Tibial nerve (tissue), 3 donors: Measurements from ENCODE around the gene GADD45G.

Source experiments
- POLR2A ChIP-seq, 2 donors: fragments of 450-650 bp; IDR thresholded peaks; one replicate each; pipeline ENCODE4 v1.6.1; 2017; ENCODE audit warnings: antibody characterized with exemption in 2 of 2, mild to moderate bottlenecking in 2 of 2, moderate library complexity in 2 of 2
- TF ChIP-seq, protein P1 (sequence below), 5 experiments: fragments of 200-600 bp in 3 of 5; fragments of 450-650 bp in 2 of 5; sonication (generic) in 3 of 5; IDR thresholded peaks; one replicate each; pipeline ENCODE4 v1.5.1; 2016 to 2019; ENCODE audit warnings: antibody characterized with exemption in 5 of 5, mild to moderate bottlenecking in 3 of 5, moderate library complexity in 2 of 5

DNA sequence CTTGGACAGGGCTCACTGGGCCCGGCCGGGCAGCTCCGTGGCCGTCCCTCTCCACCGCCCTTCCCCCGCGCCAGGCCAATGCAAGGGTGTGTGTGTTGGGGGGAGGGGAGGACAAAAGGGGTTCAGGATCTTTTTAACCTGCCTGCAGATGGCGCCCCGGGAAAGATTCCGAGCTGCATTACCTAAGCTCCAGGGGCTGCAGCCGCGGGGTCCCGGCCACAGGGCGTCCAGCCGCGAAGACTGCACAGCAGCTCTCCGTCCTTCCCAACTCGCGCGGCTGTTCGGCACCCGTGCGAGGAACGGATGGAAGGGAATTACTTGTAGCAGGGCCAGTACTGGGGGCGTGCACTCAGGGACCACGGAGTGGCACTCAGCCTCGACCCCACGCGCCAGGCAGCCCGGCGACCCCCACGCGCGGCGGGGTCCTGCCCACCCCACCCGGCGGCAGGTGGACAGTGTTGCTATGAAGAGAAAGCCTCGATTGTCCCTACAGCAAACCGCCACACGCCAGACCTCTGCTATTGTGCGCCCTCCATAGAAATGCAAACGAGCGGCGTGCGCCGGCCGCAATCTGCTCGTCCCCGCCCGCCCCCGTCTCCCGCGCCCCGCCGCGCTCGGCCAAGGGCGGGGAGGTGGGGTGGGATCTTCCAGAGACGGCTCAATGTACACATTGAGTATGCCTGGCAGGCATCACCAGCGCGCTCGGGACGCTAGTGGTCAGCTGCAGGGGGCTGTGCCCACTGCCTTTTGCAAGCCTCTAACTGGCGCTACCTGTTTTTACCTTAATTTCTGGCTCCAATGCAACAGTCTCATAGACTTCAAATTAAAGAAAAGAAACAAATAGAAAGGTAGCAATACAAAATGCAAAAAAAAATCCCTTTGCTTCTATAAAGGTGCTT lies 796 bp upstream of the GADD45G start:
- TF ChIP-seq, protein P1, sequence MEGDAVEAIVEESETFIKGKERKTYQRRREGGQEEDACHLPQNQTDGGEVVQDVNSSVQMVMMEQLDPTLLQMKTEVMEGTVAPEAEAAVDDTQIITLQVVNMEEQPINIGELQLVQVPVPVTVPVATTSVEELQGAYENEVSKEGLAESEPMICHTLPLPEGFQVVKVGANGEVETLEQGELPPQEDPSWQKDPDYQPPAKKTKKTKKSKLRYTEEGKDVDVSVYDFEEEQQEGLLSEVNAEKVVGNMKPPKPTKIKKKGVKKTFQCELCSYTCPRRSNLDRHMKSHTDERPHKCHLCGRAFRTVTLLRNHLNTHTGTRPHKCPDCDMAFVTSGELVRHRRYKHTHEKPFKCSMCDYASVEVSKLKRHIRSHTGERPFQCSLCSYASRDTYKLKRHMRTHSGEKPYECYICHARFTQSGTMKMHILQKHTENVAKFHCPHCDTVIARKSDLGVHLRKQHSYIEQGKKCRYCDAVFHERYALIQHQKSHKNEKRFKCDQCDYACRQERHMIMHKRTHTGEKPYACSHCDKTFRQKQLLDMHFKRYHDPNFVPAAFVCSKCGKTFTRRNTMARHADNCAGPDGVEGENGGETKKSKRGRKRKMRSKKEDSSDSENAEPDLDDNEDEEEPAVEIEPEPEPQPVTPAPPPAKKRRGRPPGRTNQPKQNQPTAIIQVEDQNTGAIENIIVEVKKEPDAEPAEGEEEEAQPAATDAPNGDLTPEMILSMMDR (IDR thresholded peaks at IDR 0.05) = peak; percentile 22 to 50 (median 36)
- no peak for TF ChIP-seq POLR2A (IDR thresholded peaks at IDR 0.05)
